GM21381 (cell line): Measurements from ENCODE around the gene STXBP1.
"Not testable (repeated sequence)": the region's sequence is repeated elsewhere in the genome, so short reads cannot be mapped to it uniquely, and the experiment has no call there.

Experiments used
- ATAC-seq: cut with Tn5 transposase; IDR thresholded peaks from one replicate; pipeline ENCODE4 v1.9.1; 2021; ENCODE audit warnings: mild to moderate bottlenecking, moderate library complexity; ENCODE audit not compliant: unreplicated experiment

STXBP1 gene

DNA sequence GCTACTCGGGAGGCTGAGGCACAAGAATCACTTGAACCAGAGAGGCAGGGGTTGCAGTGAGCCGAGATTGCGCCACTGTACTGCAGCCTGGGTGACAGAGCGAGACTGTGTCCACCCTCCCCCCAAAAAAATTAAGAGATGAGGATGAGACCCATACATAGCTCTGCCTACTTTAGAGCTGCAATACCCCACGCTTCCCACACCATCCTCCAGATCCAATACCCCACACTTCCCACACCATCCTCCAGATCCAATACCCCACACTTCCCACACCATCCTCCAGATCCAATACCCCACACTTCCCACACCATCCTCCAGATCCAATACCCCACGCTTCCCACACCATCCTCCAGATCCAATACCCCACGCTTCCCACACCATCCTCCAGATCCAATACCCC lies 34.9 kb upstream of the STXBP1 start:
- not testable (repeated sequence) for ATAC-seq

DNA sequence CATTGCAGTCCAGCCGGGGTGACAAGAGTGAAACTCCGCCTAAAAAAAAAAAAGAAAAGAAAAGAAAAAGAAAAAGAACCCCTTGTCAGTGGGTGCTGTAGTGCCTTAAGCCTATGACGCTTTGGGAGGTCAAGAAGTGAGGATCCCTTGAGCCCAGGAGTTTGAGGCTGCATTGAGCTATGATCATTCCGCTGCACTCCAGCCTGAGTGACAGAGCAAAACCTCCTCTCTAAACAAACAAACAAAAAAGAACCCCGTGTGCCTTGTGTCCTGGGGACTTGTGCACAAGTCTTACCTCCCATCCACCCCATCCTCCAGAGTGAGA lies 33.5 kb upstream of the STXBP1 start:
- no peak for ATAC-seq

DNA sequence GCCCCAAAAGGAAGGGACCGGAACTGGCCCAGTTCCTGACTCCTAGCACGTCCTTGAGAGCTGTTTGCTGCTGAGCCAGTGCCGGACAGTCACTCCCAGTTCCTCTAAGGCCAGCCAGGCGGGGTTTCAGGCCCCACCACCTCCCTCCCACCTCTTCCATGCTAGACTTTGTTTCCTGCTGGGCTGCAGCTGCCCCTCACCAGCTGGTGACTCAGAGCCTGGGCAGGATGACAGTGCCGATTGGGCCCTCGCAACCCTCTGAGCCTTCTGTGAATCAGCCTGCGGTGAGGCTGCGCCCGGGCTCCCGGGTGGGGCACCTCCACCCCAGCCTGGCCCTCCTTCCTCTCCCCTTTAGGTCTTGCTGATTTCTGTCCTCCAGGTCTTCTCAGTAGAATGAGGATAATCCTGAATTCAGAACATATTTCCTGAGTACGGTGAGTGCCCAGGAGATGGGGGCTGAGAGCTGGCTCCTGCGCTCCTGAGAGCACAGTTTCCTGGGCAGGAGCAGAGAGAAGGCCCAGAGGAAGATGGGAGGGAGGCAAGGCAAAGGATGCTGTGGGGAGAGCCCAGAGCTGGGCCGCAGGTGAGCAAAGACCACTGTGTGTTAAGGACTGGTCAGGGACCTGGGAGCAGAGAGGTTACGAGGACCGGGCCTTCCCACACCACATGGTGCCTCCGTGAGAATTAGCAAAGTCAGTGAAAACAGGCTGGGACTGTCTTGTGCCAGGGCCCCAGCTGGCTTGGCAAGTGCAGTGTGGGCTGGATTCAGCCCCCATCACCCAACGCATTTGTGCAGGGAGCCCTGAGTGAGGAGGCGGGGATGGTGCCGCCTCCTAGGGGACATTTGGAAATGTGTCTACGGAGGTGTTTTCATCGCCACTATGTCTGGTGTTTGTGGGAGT lies 32.9 kb upstream of the STXBP1 start:
- ATAC-seq, result no peak

DNA sequence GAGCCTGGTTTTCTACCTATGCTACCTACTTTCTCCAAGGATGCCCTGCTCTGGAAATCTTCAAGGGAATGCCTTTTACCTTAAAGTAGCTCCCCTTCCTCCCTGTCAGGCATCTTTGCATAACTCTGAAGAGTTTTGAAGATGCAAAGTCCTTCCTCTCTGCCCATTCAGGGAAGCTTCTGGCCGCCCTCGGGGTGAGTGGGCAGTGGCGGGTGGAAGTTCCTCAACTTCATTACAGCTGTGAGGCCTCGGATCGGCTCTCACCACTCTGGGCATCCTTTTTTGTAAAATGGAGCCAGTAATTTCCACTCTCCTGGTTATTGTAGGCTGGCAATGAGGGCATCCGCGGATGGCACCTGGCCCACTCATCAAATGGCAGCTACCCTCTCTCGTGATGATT lies 31.7 kb upstream of the STXBP1 start:
- ATAC-seq, result no peak

DNA sequence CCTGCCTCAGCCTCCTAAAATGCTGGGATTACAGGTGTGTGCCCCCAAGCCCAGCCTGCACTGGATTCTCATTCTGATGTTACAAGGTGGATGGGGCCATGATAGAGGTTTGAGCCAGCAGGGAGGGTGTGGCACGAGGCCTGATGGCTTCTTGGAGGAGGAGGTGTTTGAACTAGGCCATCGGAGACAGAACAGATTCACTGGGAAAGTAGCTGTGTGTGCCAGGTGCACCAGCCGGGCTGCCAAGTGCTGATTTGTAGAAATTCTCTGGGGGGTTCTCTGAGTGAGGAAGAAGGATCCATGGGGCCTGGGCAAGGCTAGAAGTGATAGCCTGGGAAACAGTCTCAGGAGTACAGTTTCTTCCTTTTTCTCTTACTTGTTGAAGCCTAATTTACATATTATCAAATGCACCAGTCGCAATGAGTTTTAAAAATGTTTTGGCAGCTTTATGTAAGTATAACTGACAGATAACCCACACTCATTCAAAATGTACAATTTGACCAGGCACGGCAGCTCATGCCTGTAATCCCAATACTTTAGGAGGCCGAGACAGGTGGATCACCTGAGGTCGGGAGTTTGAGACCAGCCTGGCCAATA lies 31.1 kb upstream of the STXBP1 start:
- ATAC-seq, result no peak

GRCh38 chr9:127584474-127584805 lies 27.6 kb upstream of the STXBP1 start:
- not testable (repeated sequence) for ATAC-seq

DNA sequence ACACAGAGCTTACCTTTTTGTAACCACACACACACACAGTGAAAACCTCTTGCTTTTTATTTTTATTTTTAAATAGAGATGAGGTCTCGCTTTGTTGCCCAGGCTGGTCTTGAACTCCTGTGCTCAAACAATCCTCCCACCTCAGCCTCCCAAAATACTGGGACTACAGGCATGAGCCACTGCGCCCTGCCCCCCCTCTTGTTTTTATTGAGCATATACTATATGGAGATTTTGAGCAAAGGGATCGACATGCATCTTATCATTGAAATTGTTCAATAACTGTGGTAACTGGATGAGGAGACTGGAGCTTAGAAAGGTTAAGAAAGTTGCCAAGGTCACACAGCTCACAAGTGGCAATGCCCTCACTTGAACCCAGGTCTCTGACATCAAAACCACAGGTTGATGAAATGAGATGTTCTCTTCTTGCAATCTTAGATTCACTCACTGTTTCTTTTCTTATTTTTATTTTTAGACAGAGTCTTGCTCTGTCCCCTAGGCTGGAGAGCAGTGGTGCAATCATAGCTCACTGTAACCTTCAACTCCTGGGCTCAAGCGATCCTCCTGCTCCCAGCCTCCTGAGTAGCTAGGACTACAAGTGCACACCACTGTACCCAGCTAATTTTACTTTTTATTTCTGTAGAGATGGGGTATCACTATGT lies 26.8 kb upstream of the STXBP1 start:
- no peak for ATAC-seq

GRCh38 chr9:127586096-127586495 lies 26.0 kb upstream of the STXBP1 start:
- no peak for ATAC-seq

DNA sequence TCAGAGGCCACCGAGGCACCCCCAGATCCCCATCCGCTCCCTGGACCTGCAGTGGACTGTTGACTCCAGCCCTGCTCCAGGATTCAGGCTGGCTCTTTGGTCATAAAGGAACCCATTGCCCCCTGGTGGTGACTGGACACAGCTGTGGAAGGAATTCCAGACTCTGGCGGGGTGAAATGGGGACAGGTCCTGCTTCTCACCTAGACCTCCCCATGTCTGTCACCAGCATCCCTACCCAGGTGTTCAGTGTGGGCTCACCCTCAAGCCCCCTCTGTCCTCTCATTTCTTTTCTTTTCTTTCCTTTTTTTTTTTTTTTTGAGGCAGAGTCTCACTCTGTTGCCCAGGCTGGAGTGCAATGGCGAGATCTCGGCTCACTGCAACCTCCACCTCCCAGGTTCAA lies 25.5 kb upstream of the STXBP1 start:
- no peak for ATAC-seq

- no peak for ATAC-seq
Observed at GRCh38 chr9:127587966-127588365, 24.1 kb upstream of the STXBP1 start.

GRCh38 chr9:127588740-127589506 lies 23.2 kb upstream of the STXBP1 start:
- no peak for ATAC-seq

DNA sequence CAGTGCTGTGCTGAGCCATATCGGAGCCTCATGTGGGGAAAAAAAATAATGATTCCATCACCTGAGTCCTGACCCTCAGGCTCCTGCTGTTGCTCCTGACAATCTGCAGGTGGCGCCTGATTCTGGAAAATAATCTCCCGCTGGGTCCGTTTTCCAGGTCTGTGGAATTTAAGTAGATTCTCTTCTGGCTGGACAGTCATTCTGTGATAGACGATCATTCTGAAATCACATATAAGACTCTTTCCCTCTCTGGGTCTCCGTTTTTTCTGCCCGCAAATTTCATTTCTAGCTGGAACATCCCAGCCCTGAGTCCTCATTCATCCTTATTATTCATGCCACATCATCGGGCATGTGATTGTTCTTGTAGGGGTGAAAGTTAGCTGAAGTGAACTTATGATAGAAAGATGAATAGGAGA lies 22.1 kb upstream of the STXBP1 start:
- no peak for ATAC-seq

DNA sequence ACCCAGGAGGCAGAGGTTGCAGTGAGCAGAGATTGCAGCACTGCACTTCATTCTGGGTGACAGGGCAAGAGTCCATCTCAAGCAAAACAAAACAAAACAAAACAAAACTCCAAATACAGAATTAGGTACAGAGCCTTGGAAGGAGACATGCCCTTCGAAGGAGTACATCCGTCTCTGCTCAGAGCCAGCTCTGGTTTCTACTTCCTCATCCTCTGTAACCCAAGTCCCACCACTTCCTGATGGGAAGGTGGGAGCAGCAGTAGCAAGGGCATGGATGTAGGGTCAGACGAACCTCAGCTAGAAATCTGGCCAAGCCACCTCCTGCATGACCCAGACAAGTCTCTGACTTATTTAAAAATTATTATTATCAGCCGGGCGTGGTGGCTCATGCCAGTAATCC lies 16.5 kb upstream of the STXBP1 start:
- ATAC-seq, result no peak

DNA sequence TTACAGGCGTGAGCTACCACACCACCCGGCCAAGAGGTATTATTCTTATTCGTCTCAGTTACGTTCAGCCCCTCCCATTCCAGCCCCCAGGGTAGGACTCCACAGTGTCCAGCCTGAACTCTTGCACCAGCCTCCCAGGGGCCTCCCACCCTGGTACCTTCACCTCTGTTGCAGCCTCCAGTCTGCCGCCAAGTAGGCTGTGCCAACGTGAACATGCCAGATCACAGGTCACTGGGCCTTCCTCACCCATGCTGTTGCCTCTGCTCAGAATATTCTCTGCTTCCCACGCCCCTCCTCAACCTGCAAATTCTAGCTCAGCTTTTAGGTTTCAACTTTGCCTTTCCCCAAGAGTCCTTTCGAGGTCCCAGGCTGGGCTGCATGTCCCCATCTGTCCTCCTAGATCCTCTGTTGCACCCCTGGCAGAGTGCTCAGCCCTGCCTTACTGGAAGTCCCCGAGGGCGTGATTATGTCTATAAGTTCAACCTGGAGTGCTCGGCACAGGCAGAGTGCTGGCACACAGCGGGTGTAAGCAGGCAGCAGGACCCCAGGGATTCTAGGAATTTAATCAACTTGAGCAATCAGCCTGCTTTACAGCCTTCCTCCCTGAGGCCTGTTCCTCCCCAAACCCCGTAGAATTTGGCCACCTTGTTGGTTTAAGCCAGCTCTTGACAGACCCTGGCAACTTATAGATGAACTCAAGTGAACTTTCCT lies 13.1 kb upstream of the STXBP1 start:
- ATAC-seq, result no peak

DNA sequence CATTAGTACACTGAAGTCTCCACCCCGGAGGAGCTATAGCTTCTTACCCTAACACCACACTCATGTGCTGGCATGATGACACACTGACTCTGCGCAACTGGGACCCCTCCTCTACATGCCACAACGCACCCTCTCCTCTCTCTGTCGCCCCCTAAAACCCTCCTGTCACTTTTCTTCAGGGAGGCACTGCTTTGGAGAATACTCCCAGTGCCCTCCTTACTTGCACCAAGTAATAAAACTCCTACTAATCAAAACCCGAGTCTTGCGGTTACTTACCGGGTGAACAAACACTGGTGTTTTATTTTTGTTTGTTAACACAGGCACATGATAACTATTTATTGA lies 12.6 kb upstream of the STXBP1 start:
- no peak for ATAC-seq

DNA sequence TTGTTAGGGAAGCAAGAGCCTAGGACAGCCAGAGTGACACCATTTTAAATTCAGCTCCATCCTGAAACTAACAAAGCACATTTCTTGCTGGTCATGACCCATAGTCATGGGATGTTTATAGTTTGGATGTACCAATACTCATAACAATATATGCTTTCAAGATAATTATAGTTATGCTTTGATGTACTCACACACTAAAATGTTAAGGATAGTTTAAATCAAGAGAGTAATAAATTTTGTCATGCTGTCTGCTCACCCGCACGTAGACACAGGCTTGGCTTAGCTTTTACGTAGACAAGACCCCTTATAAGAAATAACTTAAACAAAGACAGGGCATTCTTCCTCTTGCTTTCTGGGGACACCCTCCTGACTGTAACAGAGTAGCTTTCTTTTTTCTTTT lies 8.9 kb upstream of the STXBP1 start:
- no peak for ATAC-seq

DNA sequence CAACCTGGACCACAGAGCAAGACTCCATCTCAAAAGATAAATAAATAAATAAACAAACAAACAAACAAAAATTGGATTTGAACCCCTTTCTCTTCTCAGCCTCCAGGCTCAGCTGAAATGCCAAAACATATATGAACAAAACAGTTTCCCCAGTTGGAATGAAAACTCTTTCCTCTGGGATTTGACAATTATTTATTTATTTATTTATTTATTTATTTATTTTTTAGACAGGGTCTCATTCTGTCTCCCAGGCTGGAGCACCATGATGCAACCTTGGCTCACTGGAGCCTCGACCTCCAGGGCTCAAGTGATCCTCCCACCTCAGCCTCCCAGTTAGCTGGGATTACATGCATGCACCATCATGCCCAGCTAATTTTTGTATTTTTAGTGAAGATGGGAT lies 6.0 kb upstream of the STXBP1 start:
- ATAC-seq, result no peak

GRCh38 chr9:127608104-127608966 lies 3.7 kb upstream of the STXBP1 start:
- ATAC-seq, result peak; percentile 40

DNA sequence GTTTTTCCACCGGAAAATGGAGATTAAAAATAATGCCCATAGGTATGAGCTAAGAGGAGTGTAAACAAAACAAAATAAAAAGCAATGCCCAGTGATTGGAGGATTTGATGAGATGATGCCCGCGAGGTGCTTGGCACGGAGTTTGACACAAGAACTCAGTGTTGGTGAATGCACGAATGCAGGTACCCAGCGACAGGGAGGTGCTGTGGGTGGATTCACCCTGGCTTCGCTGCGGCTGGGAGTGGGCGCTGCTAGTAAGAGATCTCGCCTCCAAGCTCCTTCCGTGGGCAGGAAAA lies 526 bp upstream of the STXBP1 start:
- peak; percentile 2 for ATAC-seq

DNA sequence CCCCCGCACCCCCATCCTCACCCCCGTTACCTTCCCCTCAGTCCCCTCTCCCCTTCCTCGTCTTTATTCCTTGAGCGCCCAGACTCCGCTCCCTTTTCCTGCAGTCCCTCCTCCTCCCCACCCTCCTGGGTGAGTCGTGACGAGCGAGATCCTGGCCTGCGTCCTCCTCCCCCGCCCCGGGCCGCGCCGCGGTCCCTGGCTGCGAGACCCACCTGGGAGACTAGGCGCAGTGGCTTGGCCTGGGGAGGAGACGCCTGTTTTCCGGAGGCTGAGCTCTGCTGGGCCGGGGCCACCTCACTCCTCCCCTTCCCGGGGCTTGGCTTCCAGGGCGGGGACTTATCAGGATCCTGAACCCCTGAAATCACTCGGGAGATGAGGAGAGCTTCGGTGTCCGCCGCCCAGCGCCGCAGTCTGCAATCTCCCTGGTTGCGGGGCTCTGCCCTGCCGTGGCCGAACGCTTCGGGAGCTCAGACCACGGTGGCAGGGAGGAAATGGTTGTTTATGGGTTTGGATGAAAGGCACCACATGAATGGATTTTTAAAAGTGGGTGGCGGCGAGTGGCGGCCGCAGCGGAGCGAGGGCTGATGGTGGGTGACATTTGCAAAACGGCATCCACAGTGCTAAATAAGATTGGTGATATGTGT lies 984 bp downstream of the STXBP1 start:
- no peak for ATAC-seq
